ENCODE results near the gene GJA3. TPM values are rescaled to one million over a fixed set of nuclear protein-coding genes. Genes with fewer than 3 reads are reported as not detected.

Gene GJA3
- total and polyA plus RNA-seq, 9 of the 15 experiments (the other 6 are each of a cell fraction or from before 2014, with no cell fraction given) = 0.03 to 0.13 (median 0.04) TPM; not detected in 4

GRCh38 chr13:20101467-20102316, 59.2 kb downstream of the GJA3 start (continued):
- TF ChIP-seq TRIM25 (IDR thresholded peaks at IDR 0.05; ENCODE audit: borderline replicate concordance) (no peak), TBP (optimal IDR thresholded peaks at IDR 0.05; ENCODE audit: low read depth, low read length) (no peak), RHOXF2B (CRISPR knock-in tag; conservative IDR thresholded peaks at IDR 0.05) (no peak), SOX6 (IDR thresholded peaks at IDR 0.05) (no peak), BACH1 (tag; IDR thresholded peaks at IDR 0.05) (no peak), RUNX1 (IDR thresholded peaks at IDR 0.05; ENCODE audit: low read depth) (no peak), ZNF57 (CRISPR knock-in tag; IDR thresholded peaks at IDR 0.05) (no peak), TGIF2 (CRISPR knock-in tag; IDR thresholded peaks at IDR 0.05) (no peak), FOXK2 (conservative IDR thresholded peaks at IDR 0.05 in 1 of 2, IDR thresholded peaks at IDR 0.05 in 1 of 2; ENCODE audit: low read depth in 2 of 2) (no peak), SREBF2 (CRISPR knock-in tag; IDR thresholded peaks at IDR 0.05) (no peak)
